Bronchial epithelial cell (primary cell): ENCODE data around the gene TCERG1L. TPM values are rescaled to one million over a fixed set of nuclear protein-coding genes. Genes with fewer than 3 reads are reported as not detected.

Experiments
- DNase-seq: peaks from one replicate; pipeline ENCODE4 v3.0.0-alpha.2; 2010; ENCODE audit warnings: low read depth
- FAIRE-seq: peaks from 2 replicates; lab custom pipeline; 2011; peaks lifted over from hg19 to GRCh38; lab: Jason Lieb, UNC
- H3K27me3 ChIP-seq: 2 replicates; pipeline ENCODE4 v1.5.1; 2011; ENCODE audit warnings: low read length; ENCODE audit not compliant: control insufficient read depth, insufficient read depth
- H3K36me3 ChIP-seq: 2 replicates; pipeline ENCODE4 v1.5.1; 2011; ENCODE audit warnings: low read length; ENCODE audit not compliant: control insufficient read depth, insufficient read depth
- H3K4me3 ChIP-seq: 2 replicates; pipeline ENCODE4 v1.5.1; 2011; ENCODE audit warnings: mild to moderate bottlenecking, low read depth, low read length, control low read depth
- total RNA-seq: library from RNA; depleted of rRNA; stranded (reverse); fragments of >200 nt; gene quantifications from 2 replicates; pipeline ENCODE4 v1.2.1, GENCODE V29; 2014
- TF ChIP-seq, protein P1 (sequence below): IDR thresholded peaks from 2 replicates; pipeline ENCODE4 v1.5.1; 2011; ENCODE audit warnings: mild to moderate bottlenecking, moderate library complexity, low read length, control low read depth, inconsistent platforms; ENCODE audit not compliant: insufficient read depth, severe bottlenecking

The TCERG1L gene
- total RNA-seq, 1 donor from 2014 or later, result not detected

DNA sequence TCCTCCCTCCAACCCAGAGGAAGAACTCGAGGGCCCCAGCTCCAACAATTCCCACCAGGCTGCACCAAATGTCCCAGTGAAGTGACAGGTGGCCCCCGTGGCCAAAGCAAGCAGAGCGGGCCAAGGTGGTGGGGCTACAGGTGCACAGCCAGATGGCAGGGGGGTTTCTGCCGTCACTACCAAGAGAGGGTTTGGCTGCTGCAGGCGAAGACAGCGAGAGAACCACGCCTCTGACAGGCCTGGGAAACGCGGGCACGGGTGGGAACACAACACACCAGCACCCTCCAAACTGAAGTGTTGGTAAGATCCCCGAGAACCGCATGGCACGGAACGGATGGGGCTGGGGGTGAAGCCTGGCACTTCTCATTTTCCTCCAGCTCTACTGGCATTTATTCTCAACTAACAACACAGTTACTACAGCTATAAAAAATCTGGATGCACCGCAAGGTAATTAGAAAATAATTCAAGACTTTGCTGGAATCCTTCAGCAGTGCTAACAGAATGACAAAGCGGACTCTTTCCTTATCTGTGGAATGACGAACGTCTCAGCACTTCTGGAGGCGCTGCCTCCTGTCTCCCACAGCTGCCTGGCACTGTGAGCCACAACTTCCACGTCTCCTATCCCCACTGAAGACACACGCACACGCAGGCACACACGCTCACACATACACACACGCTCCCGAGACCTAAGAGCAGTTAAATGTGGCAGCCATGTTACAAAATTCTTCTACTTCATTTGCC lies 167.9 kb downstream of the TCERG1L start:
- FAIRE-seq (no peak), DNase-seq (no peak)
- Histone ChIP-seq H3K27me3 (no peaks in the 10 kb centered on the region), H3K4me3 (no peak overlapping the region), H3K36me3 (no peaks in the 10 kb centered on the region)
- TF ChIP-seq, protein P1, sequence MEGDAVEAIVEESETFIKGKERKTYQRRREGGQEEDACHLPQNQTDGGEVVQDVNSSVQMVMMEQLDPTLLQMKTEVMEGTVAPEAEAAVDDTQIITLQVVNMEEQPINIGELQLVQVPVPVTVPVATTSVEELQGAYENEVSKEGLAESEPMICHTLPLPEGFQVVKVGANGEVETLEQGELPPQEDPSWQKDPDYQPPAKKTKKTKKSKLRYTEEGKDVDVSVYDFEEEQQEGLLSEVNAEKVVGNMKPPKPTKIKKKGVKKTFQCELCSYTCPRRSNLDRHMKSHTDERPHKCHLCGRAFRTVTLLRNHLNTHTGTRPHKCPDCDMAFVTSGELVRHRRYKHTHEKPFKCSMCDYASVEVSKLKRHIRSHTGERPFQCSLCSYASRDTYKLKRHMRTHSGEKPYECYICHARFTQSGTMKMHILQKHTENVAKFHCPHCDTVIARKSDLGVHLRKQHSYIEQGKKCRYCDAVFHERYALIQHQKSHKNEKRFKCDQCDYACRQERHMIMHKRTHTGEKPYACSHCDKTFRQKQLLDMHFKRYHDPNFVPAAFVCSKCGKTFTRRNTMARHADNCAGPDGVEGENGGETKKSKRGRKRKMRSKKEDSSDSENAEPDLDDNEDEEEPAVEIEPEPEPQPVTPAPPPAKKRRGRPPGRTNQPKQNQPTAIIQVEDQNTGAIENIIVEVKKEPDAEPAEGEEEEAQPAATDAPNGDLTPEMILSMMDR, result no peak

DNA sequence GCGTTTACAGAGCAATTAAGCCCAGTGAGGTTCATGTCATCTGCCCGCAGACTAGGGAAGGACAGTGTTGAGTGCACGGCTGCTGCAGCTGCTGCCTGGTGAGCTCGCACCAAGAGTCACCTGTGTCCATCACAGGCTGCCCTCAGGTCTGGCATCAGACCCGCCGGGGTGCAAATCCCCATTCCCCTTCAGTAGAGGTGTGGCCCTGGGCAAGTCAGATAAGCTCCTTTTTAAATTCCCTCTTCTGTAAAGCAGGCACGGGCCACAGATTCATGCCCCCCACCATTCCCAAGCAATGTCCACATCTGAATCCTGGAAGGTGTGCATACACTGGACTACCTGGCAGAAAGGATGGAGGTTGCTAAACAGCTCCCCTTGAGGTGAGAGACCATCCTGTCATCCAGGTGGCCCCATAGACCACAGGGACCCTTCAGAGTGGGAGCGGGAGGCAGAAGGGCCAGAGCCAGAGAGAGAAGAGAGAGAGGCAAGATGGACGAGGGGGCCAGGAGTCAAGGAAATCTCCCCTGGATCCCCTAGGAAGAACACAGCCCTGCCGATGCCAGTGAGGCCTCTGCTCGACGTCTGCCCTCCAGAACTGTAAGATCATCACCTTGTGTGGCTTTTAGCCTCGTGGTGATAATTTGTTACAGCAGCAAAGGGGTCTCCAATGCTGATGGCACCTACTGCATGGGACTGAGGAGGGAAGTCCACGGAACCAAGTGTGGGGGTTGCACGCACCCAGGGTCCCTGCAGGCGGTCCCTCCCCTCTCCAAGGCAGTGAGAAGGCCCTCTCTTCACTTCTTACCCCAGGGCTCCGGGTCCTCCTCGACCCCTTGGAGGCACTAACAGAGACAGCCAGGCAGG lies 168.8 kb downstream of the TCERG1L start:
- TF ChIP-seq, protein P1, result no peak
- FAIRE-seq, result no peak
- DNase-seq, result no peak
- Histone ChIP-seq H3K27me3 (no peaks in the 10 kb centered on the region), H3K4me3 (no peak overlapping the region), H3K36me3 (no peaks in the 10 kb centered on the region)

DNA sequence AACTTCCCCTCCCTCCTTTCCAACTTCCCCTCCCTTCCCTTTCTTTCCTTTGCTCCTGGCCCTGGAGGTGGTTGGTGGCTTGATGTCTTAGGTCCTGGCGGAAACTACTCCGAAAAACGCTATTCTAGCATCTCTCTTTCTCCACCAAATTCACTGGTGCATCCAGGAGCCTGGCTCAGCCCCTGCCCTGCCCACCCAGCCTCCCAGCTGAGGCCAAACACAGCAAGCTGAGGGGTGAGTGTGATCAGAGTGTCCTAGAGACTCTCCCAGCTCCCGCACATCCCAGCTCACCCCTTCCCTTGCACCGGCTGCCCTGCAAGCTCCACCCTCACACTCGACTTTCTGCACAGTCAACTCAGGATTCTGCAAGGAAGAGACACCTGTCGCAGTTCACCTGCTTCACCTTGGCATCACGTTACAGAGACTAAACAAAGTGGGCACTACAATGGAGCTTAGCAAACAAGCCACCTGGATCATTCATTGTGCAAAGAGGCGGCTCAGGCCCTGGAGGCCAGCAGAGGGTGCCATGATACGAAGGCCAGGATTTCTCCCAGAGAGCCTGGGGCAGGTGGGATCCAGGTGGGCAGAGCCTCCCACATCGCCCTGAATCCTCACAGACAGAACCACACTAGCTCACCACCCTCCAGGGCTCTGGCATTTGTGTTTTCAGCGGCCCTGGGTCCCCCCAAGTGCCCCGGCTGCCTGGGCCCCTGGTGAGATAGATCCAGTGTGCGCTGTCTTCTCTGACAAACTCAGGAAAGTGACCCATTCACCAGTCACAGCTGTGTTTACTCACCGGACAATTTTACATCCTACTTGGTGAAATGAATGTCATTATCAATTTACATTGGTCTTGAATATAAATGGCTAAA lies 169.6 kb downstream of the TCERG1L start:
- Histone ChIP-seq H3K4me3 (no peak overlapping the region), H3K27me3 (no peaks in the 10 kb centered on the region), H3K36me3 (no peaks in the 10 kb centered on the region)
- TF ChIP-seq, protein P1, result no peak
- FAIRE-seq, result no peak
- no peak for DNase-seq

DNA sequence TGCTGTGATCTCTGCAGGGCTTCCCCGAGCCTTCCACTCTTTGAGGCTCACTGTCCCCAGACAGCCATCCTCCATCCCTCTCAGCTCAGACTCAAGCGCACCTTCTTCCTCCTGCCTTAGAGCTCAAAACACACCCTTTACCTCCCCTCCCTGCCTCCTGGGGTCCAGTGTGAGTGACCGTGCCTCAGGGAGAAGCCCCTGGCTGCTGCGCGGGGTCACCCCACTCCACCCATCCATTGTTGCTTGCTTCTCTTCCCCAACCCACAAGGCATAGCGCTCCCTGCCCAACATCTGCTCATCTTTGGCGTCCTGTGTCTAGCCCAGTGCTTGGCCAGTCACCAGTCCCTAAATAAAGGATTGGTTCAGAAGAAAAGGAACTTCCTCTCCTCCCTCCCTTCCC lies 170.3 kb downstream of the TCERG1L start:
- TF ChIP-seq, protein P1, result no peak
- Histone ChIP-seq H3K4me3 (no peak overlapping the region), H3K36me3 (no peaks in the 10 kb centered on the region), H3K27me3 (no peaks in the 10 kb centered on the region)
- DNase-seq (no peak), FAIRE-seq (no peak)

DNA sequence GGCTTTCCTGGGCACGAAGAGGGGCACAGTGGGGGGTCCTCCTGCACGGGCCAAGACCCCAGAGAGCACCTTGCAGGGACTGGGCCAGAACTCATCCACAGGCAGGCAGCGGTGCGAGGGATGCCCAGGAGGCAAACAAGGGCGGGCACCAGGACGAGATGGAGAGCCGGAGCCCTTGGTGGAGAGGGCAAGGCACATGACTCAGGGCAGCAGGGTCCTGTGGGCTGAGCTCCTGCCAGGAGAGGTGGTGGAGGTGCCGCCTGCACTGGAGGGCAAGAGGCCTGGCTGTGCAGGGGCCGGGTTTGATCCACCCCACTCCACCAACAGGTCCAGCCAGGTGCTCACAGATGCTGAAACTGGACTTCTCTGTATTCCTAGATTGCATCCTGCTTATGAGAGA lies 170.9 kb downstream of the TCERG1L start:
- H3K4me3 ChIP-seq, result no peak overlapping the region
- H3K27me3 ChIP-seq, result no peaks in the 10 kb centered on the region
- H3K36me3 ChIP-seq, result no peaks in the 10 kb centered on the region
- TF ChIP-seq, protein P1, result no peak
- no peak for FAIRE-seq
- no peak for DNase-seq
